Adipose tissue (tissue), 3 donors: ENCODE data around the gene TBC1D1. TPM values are rescaled to one million over a fixed set of nuclear protein-coding genes. Genes with fewer than 3 reads are reported as not detected.

Source experiments
- H3K27ac ChIP-seq: one replicate; pipeline ENCODE4 v1.5.1; 2013; ENCODE audit warnings: low read depth, low read length
- WGBS, 3 donors: extraction: QIAGEN DNeasy Blood & Tissue Kit; methylation state at CpG; one replicate each; pipeline ENCODE4 v1.1.7; 2013; 5-methylcytosine and 5-hydroxymethylcytosine counted together
- polyA plus RNA-seq, 3 donors: library from polyadenylated mRNA; stranded (reverse); fragments of 200-250 nt; gene quantifications; one replicate each; pipeline ENCODE4 v1.2.3, GENCODE V29; 2013
- donor health status: healthy with polysubstance abuse.
- donor health status: Bipolar disorder and iron deficiency.
- donor health status: healthy.

The TBC1D1 gene
- polyA plus RNA-seq, 3 donors, result 11.7 to 45.8 (median 33.4) TPM

- WGBS, 3 donors, result 71 to 79% (median 77%) methylated on average over 15 of the region's 15 CpGs
- no peak overlapping the region for H3K27ac ChIP-seq
These were observed 158.8 kb downstream of the TBC1D1 start for GRCh38 chr4:38049545-38050170.

- WGBS, 3 donors, result 45 to 72% (median 67%) methylated on average over 10 of the region's 10 CpGs
- no peak overlapping the region for H3K27ac ChIP-seq
These were observed 159.9 kb downstream of the TBC1D1 start for GRCh38 chr4:38050560-38051350.

GRCh38 chr4:38055566-38055965 lies 164.7 kb downstream of the TBC1D1 start:
- peak overlapping the region; percentile 58 for H3K27ac ChIP-seq
- 41 to 79% (median 46%) methylated on average over 8 of the region's 8 CpGs for whole genome bisulfite sequencing, 3 donors

- no peak overlapping the region for H3K27ac ChIP-seq
- 38 to 76% (median 49%) methylated on average over 10 of the region's 10 CpGs for WGBS, 3 donors
These were observed 165.3 kb downstream of the TBC1D1 start for GRCh38 chr4:38056011-38056685.

GRCh38 chr4:38058151-38058550 lies 167.3 kb downstream of the TBC1D1 start:
- 73 to 82% (median 81%) methylated on average over 4 of the region's 4 CpGs for WGBS, 3 donors

GRCh38 chr4:38060829-38061431 lies 170.0 kb downstream of the TBC1D1 start:
- H3K27ac ChIP-seq, result no peak overlapping the region
- 56 to 79% (median 60%) methylated on average over 4 of the region's 4 CpGs for WGBS, 3 donors

More at GRCh38 chr4:38058151-38058550, 167.3 kb downstream of the TBC1D1 start:
- no peak overlapping the region for H3K27ac ChIP-seq

- no peak overlapping the region for H3K27ac ChIP-seq
- 12 to 19% (median 16%) methylated on average over 11 of the region's 11 CpGs for WGBS, 3 donors
These were observed 171.3 kb downstream of the TBC1D1 start for GRCh38 chr4:38062088-38062775.

GRCh38 chr4:38062776-38063097 lies 171.9 kb downstream of the TBC1D1 start:
- 56 to 65% (median 65%) methylated on average over 4 of the region's 4 CpGs for WGBS, 3 donors
- no peak overlapping the region for H3K27ac ChIP-seq

- WGBS, 3 donors, result 72 to 88% (median 87%) methylated on average over 5 of the region's 5 CpGs
- no peak overlapping the region for H3K27ac ChIP-seq
These were observed 174.3 kb downstream of the TBC1D1 start for GRCh38 chr4:38065176-38065575.

GRCh38 chr4:38065900-38066299 lies 175.0 kb downstream of the TBC1D1 start:
- no peak overlapping the region for H3K27ac ChIP-seq
- WGBS, 3 donors, result 75 to 92% (median 76%) methylated on average over 5 of the region's 5 CpGs

GRCh38 chr4:38067499-38067898 lies 176.6 kb downstream of the TBC1D1 start:
- 86 to 87% (median 86%) methylated on average over 7 of the region's 7 CpGs for WGBS, 3 donors
- H3K27ac ChIP-seq, result no peak overlapping the region

GRCh38 chr4:38068107-38068506 lies 177.2 kb downstream of the TBC1D1 start:
- no peak overlapping the region for H3K27ac ChIP-seq
- 81 to 89% (median 82%) methylated on average over 7 of the region's 7 CpGs for WGBS, 3 donors

- no peak overlapping the region for H3K27ac ChIP-seq
- WGBS, 3 donors, result 20 to 62% (median 40%) methylated on average over 6 of the region's 6 CpGs
These were observed 178.4 kb downstream of the TBC1D1 start for GRCh38 chr4:38069271-38069760.

GRCh38 chr4:38071801-38072431 lies 181.0 kb downstream of the TBC1D1 start:
- WGBS, 3 donors, result 23 to 73% (median 30%) methylated on average over 7 of the region's 7 CpGs
- no peak overlapping the region for H3K27ac ChIP-seq

GRCh38 chr4:38072578-38072977 lies 181.7 kb downstream of the TBC1D1 start:
- no peak overlapping the region for H3K27ac ChIP-seq
- 91 to 95% (median 91%) methylated on average over 3 of the region's 3 CpGs for WGBS, 3 donors

GRCh38 chr4:38073596-38074234 lies 182.8 kb downstream of the TBC1D1 start:
- 48 to 94% (median 64%) methylated on average over 4 of the region's 4 CpGs for WGBS, 3 donors
- no peak overlapping the region for H3K27ac ChIP-seq

- no peak overlapping the region for H3K27ac ChIP-seq
These were observed 184.7 kb downstream of the TBC1D1 start for GRCh38 chr4:38075370-38076152.

More at GRCh38 chr4:38075370-38076152, 184.7 kb downstream of the TBC1D1 start:
- 32 to 58% (median 33%) methylated on average over 6 of the region's 6 CpGs for WGBS, 3 donors
